C4-2B (cell line): ENCODE data around the gene CDC25A.

ENCODE experiments used
- CTCF ChIP-seq: fragments of 450-650 bp; conservative IDR thresholded peaks from 2 replicates; pipeline ENCODE4 v1.5.1; 2017; ENCODE audit warnings: mild to moderate bottlenecking
- ZFX ChIP-seq: fragments of 450-650 bp; IDR thresholded peaks from 2 replicates; pipeline ENCODE4 v1.6.1; 2017

- TF ChIP-seq CTCF (no peak), ZFX (no peak)
Measured at GRCh38 chr3:48225587-48225986, 37.4 kb upstream of the CDC25A start.
